PC-3 (cell line): ENCODE measurements around the gene DLST.

Source experiments
- EZH2 ChIP-seq: fragments of 300-600 bp; sonication (generic); IDR thresholded peaks from one replicate; pipeline ENCODE4 v1.6.1; 2017; ENCODE audit warnings: antibody characterized with exemption, mild to moderate bottlenecking, low read length; ENCODE audit not compliant: unreplicated experiment
- EZH2phosphoT487 ChIP-seq: fragments of 300-600 bp; sonication (generic); IDR thresholded peaks from 2 replicates; pipeline ENCODE4 v1.6.1; 2018; ENCODE audit warnings: mild to moderate bottlenecking, antibody characterized with exemption, low read length, borderline replicate concordance
- TF ChIP-seq, protein P1 (sequence below): fragments of 300-600 bp; sonication (generic); conservative IDR thresholded peaks from 2 replicates; pipeline ENCODE4 v1.5.1; 2017; ENCODE audit warnings: antibody characterized with exemption, low read depth, mild to moderate bottlenecking, low read length

DNA sequence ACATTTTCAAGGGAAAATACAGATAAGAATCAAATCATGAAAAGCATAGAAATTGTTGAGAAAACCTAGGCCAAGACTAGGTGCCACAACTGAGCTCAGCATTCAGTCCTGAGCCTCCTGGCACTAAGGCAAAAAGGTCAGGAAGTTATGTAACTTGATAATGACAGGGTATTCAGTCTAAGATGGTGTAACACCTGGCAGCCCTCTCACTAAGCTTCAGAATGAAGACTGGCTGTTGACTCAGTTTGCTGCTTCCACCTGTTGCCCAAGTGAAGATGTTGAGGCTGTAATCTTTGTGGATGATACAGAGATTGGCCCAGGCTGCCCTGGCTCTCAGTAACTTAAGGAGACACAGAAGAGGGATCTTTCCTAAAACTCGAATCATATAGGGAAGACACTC lies 25.4 kb upstream of the DLST start:
- TF ChIP-seq, protein P1, sequence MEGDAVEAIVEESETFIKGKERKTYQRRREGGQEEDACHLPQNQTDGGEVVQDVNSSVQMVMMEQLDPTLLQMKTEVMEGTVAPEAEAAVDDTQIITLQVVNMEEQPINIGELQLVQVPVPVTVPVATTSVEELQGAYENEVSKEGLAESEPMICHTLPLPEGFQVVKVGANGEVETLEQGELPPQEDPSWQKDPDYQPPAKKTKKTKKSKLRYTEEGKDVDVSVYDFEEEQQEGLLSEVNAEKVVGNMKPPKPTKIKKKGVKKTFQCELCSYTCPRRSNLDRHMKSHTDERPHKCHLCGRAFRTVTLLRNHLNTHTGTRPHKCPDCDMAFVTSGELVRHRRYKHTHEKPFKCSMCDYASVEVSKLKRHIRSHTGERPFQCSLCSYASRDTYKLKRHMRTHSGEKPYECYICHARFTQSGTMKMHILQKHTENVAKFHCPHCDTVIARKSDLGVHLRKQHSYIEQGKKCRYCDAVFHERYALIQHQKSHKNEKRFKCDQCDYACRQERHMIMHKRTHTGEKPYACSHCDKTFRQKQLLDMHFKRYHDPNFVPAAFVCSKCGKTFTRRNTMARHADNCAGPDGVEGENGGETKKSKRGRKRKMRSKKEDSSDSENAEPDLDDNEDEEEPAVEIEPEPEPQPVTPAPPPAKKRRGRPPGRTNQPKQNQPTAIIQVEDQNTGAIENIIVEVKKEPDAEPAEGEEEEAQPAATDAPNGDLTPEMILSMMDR = no peak
- TF ChIP-seq EZH2phosphoT487 (no peak), EZH2 (no peak)
